Fibroblast of the aortic adventitia (primary cell): ENCODE measurements around the gene HAND2. TPM values are rescaled to one million over a fixed set of nuclear protein-coding genes. Genes with fewer than 3 reads are reported as not detected.

ENCODE experiments used
- DNase-seq: peaks from one replicate; pipeline ENCODE4 v3.0.0-alpha.2; 2010; ENCODE audit warnings: low read depth
- H3K4me3 ChIP-seq: 2 replicates; pipeline ENCODE4 v1.5.1; 2011; ENCODE audit warnings: low read depth, mild to moderate bottlenecking, control low read depth, low read length, moderate library complexity
- total RNA-seq: library from RNA; depleted of rRNA; stranded (reverse); fragments of >200 nt; gene quantifications from 2 replicates; pipeline ENCODE4 v1.2.3, GENCODE V29; 2012; ENCODE audit warnings: low replicate concordance
- TF ChIP-seq, protein P1 (sequence below): IDR thresholded peaks from 2 replicates; pipeline ENCODE4 v1.5.1; 2011; ENCODE audit warnings: mild to moderate bottlenecking, low read length, control low read depth, inconsistent platforms; ENCODE audit not compliant: insufficient read depth

HAND2 gene
- total RNA-seq, 1 donor = 31.3 TPM

DNA sequence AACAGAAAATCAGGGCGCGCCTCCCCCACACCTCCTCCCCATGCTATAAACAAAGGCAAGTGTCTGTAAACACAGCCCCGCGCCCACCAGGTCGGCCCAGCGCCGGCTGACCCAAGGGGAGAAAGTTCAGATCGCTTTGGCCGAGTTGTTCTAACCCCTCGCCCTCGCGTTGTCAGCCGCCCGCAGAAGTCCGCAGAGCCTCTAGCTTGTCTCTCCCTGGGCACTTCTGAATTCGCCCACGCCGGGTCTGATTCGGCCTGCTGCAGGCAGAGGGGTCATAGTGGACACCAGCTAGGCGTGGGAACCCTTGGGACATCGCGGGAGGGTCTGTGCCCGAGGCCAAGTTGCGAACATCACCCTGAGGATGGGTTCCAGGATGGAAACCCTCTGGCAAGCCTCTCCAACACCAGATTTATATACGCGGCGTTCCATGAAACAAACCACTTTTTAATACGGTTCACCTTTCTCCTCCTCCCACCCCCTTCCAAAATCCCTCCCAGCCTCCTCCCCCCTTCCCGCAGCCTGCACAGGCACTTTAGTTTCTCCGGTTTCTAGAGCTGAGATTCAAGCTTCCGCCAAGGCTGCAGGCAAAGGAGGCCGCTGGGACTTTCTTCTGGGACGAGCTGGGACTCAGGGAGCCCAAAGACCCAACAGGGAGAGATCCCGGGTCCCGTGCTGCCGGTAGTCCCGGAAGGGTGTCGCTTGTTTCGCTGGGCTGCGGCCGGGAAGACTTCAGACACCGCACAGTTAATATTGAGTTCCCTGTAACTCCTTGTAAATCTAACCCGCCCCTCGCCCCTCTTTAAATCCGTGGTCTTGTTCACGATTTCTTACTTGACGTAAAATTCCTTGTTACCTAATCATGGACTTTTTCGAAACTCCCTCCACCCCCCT is 4.7 kb downstream of the HAND2 start:
- peak; percentile 68 for DNase-seq
- peak overlapping the region; percentile 94 for H3K4me3 ChIP-seq
- TF ChIP-seq, protein P1, sequence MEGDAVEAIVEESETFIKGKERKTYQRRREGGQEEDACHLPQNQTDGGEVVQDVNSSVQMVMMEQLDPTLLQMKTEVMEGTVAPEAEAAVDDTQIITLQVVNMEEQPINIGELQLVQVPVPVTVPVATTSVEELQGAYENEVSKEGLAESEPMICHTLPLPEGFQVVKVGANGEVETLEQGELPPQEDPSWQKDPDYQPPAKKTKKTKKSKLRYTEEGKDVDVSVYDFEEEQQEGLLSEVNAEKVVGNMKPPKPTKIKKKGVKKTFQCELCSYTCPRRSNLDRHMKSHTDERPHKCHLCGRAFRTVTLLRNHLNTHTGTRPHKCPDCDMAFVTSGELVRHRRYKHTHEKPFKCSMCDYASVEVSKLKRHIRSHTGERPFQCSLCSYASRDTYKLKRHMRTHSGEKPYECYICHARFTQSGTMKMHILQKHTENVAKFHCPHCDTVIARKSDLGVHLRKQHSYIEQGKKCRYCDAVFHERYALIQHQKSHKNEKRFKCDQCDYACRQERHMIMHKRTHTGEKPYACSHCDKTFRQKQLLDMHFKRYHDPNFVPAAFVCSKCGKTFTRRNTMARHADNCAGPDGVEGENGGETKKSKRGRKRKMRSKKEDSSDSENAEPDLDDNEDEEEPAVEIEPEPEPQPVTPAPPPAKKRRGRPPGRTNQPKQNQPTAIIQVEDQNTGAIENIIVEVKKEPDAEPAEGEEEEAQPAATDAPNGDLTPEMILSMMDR = no peak

DNA sequence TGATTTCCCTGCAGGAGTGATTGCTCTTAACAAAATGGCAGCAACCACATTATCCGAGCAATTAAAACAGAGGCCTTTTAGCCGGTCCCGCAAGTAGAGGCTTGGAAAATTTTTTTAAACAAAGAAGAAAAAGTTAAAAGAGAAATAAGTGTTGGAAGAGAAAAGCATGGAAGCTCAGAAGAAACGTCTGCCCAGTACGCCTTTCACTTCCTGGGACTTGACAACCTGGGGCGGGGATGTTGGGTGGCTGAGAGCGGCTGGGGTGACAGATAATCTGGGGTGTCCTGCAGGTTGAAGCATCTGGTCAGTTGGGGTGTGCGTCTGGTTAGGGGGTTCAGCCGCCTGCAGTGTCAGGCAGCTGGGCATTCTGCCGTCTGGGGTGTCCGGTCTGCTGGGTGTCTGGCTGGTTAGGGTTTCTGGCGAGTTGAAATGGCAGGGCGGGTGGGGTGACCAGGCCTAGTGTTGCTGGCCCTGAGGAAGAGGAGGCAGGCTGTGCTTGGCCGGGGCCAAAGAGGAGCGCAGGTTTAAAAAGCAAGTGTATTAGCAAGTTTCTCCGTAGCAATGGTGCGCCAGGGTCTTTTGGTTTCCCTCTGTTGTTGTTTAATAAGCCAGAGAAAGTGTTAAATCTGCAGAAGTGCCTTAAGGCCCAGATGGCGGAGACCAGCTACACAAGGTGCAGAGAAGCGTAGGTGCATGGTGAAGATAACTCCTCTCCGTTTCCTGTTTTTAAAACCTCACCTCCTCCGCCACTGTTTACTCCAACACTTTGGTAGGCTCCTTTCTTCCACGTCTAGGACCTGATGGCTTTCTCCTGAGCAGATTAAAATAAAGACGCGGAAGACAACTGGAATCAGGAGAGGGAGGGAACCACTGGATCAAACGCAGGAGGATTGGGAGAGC is 5.6 kb downstream of the HAND2 start:
- DNase-seq = no peak
- peak overlapping the region; percentile 94 for H3K4me3 ChIP-seq
- TF ChIP-seq, protein P1 = no peak

DNA sequence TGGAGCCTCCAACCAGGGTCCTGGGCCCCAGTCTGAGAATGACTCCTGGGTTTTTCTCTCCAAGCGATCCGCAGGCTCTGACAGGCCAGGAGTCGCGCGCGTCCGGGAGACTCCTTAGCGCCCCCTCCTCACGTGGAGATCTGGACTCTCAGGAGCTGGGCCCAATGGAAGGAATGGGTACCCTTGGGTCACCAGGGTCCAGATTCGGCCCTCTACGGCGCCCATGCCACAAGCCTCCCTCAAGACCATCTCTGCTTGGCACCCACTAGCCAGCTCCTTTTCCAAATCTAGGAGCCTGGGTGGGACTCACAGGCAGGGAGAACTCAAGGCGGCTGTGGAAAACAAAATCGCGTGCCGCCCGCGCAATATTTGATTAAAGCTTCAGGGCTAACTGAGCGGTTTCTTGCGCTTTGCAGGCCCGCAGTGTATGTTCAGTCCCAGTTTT is 7.1 kb downstream of the HAND2 start:
- peak; percentile 72 for DNase-seq
- H3K4me3 ChIP-seq = peak overlapping the region; percentile 94
- TF ChIP-seq, protein P1 = peak; percentile 9

DNA sequence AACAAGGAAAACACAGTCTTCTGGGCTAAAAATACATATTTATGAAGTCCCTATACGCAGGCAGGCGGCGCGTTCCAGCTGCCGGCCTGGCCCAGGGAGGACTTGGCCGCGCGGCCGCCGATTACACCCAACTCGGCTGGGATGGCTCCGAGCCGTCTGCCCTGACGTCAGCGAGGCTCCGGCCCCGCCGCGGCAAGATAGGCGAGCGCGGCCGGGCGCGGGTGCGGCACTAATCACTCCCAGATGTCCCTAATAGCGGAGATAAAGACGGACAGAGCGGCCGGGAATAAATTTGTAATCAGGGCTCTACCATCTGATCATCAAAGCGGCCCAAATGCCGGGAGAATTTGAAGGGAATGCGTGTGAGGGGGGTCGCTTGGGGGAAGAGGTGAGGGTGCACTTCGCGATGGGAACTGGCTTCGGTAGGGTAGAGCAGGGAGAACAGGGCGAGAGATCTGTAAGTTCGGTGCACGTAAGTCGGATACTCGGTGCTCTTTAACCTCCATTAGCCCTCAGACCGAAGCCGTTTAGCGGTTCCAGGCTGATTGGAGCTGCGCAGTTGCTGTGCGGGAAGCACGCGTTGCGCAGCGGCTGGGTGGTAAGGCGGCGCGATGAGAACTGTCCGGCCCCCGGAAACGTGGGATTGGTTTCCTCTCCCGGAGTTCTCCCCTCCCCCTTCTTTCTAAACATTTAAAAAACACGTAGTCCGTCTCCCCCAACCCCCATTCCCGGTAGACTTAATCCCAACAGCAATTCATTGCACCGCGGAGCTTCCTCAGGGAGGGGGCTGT is 7.7 kb downstream of the HAND2 start:
- TF ChIP-seq, protein P1 = peak; percentile 40
- DNase-seq = peak; percentile 96
- H3K4me3 ChIP-seq = peak overlapping the region; percentile 94

DNA sequence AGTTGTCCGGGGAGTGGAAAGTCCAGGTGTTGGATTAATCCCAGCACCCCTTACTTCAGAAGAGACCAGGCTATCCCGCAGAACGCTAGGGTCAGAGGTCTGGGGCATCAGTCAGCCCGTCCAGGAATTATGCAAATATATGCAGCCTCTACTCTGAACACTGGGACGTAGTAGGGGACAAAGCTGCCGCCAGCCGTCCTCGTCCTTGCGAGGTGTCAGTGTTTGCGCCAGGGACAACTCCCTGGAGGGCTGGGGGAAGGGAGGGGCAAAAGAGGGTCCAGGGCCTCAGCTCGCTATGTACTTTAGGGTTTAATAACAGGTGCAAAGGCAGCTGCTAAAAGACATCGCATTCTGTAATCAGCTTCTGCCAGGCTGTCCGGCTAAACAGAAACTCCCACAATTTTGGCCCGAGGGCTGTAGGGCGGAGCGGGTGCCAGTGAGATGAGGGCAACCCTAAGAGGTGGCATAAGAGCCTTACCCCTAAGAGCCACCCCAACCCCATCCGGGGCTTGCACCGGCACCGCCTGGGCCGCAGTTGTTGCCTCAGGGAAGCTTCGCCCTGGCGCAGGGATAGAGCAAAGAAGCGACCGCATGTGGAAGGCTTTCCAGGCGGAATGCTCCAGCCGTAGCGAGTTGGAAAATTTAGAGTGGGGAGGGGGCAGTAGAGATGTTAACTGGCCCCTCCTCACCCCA is 8.4 kb downstream of the HAND2 start:
- peak overlapping the region; percentile 51 for H3K4me3 ChIP-seq
- no peak for DNase-seq
- TF ChIP-seq, protein P1 = no peak
